ENCODE results near the gene UTRN. TPM values are rescaled to one million over a fixed set of nuclear protein-coding genes. Genes with fewer than 3 reads are reported as not detected.

Gene UTRN
- total and polyA plus RNA-seq, 10 of the 15 experiments (the other 5 are each of a cell fraction or from before 2014, with no cell fraction given): 1.6 to 52.6 (median 25.5) TPM

DNA sequence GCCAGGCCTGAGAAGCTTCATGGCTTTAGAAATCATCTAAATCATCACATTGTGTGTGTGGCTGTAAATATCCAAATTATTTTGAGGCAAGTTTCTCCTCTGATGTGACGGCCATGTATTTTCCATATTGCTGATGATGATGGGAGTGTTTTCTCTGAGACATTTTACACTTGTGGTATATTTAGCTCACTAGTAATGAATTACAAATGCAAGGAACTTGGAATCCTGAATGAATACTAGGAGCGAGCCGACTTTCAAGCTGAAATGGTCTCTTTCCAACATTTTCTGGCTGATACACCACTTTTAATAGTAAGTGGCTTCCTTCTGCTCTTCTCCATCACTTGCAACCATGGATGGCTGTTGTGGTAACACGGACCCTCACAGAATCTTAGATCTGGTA lies 41.3 kb downstream of the UTRN start:
- H3K36me3 ChIP-seq (ENCODE audit: control insufficient read depth in 2 of 2, insufficient read depth in 2 of 2, low read length in 1 of 2): no peaks in the 10 kb centered on the region
- no peak for ATAC-seq
- no peak for TF ChIP-seq ZNF24 (IDR thresholded peaks at IDR 0.05)
- TF ChIP-seq MYC (IDR thresholded peaks at IDR 0.05; ENCODE audit: insufficient read depth, insufficient read length, insufficient replicate concordance, low read length, severe bottlenecking): no peak
- TF ChIP-seq MTA3 (IDR thresholded peaks at IDR 0.05; ENCODE audit: borderline replicate concordance, low read length): no peak
- TF ChIP-seq BMI1 (IDR thresholded peaks at IDR 0.05; ENCODE audit: borderline replicate concordance): no peak
- TF ChIP-seq SREBF1 (IDR thresholded peaks at IDR 0.05; ENCODE audit: low read length): no peak
- TF ChIP-seq MXI1 (IDR thresholded peaks at IDR 0.05; ENCODE audit: low read depth, low read length): no peak
- TF ChIP-seq KLF5 (IDR thresholded peaks at IDR 0.05; ENCODE audit: partially characterized antibody): no peak
- TF ChIP-seq GATAD2B (conservative IDR thresholded peaks at IDR 0.05; ENCODE audit: low read depth): no peak
- WGBS (ENCODE audit: insufficient coverage, insufficient replicate concordance, low lambda C conversion rate, missing lambda C conversion rate): 58% methylated on average over 4 of the region's 4 CpGs
- no peaks in the 10 kb centered on the region for H3K79me2 ChIP-seq (ENCODE audit: control insufficient read depth, insufficient read depth, low read length)
- H3K27me3 ChIP-seq (replicated peaks in 1 of 2; ENCODE audit: control insufficient read depth in 2 of 2, insufficient read depth in 2 of 2, low read length in 1 of 2): no peaks in the 10 kb centered on the region; a peak in 1 of 4 replicates
- intact Hi-C loops (cut with micrococcal nuclease; ENCODE audit: unreplicated experiment): no loop called here
- ChIA-PET SMC1A (ENCODE audit: uncharacterized antibody, unreplicated experiment) (interaction anchor here (1.0 kb wide), 1 partner anchor 133 kb away, joined by 7 read pairs; no protein-coding TSS in a partner anchor), POLR2A (interaction anchor here (0.7 kb wide), 1 partner anchor 9 kb away, joined by 3 read pairs; no protein-coding TSS in a partner anchor), RAD21 (ENCODE audit: unreplicated experiment) (no interaction called here), CTCF (no interaction called here)
- no peak overlapping the region for H3K4me3 ChIP-seq
- in situ Hi-C loops (cut with MboI): no loop called here
- no peak overlapping the region for H3K9ac ChIP-seq (ENCODE audit: control insufficient read depth, insufficient read depth, low read length)
- no peak overlapping the region for H3K4me2 ChIP-seq (ENCODE audit: control insufficient read depth, insufficient read depth)
- no peak for DNase-seq (ENCODE audit: low read depth, low spot score)
- no TSS peak for BruUV-seq (replicated peaks)
- FAIRE-seq: no peak
- no peak overlapping the region for H3K27ac ChIP-seq (ENCODE audit: control insufficient read depth, insufficient read depth)
- no peak overlapping the region for H2AFZ ChIP-seq (ENCODE audit: control insufficient read depth, low read depth, low read length)
- no peaks in the 10 kb centered on the region for H3K4me1 ChIP-seq (ENCODE audit: control insufficient read depth, insufficient read depth, low read length)
- no peaks in the 10 kb centered on the region for H4K20me1 ChIP-seq (ENCODE audit: control insufficient read depth, insufficient read depth)
- no peaks in the 10 kb centered on the region for H3K9me3 ChIP-seq (replicated peaks; ENCODE audit: control insufficient read depth, insufficient read depth, low read length)

DNA sequence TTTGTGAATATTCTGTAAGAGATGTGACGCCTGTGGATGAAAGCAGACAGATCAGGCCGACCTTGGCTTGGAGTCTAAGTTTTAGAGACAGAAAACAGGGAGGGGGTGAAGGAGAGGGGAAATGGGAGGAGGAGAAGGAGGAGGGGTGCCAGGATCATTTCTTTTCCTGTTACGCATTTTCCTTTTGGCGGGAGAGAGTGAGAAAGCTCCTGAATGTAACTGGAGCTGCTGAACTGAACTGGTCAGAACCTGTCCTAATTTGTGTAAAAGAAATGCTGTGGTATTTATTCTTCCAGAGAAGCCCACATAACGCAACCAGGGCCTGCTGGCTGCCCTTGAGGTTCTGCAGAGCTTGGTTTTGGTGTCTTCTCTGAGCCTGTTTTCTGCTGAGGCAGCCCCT lies 41.9 kb downstream of the UTRN start:
- no peak overlapping the region for H3K4me2 ChIP-seq (ENCODE audit: control insufficient read depth, insufficient read depth)
- no peaks in the 10 kb centered on the region for H4K20me1 ChIP-seq (ENCODE audit: control insufficient read depth, insufficient read depth)
- DNase-seq (ENCODE audit: low read depth, low spot score) (no peak), FAIRE-seq (no peak), ATAC-seq (no peak)
- H3K27me3 ChIP-seq (replicated peaks in 1 of 2; ENCODE audit: control insufficient read depth in 2 of 2, insufficient read depth in 2 of 2, low read length in 1 of 2): no peaks in the 10 kb centered on the region; a peak in 1 of 4 replicates
- H3K4me1 ChIP-seq (ENCODE audit: control insufficient read depth, insufficient read depth, low read length): no peaks in the 10 kb centered on the region
- ChIA-PET SMC1A (ENCODE audit: uncharacterized antibody, unreplicated experiment) (interaction anchor here (1.0 to 1.2 kb wide), 2 partner anchors 14 to 133 kb away, joined by 4 to 7 read pairs; no protein-coding TSS in a partner anchor), RAD21 (ENCODE audit: unreplicated experiment) (no interaction called here), CTCF (interaction anchor here (0.8 kb wide), 1 partner anchor 154 kb away, joined by 3 read pairs; no protein-coding TSS in a partner anchor), POLR2A (no interaction called here)
- no peaks in the 10 kb centered on the region for H3K36me3 ChIP-seq (ENCODE audit: control insufficient read depth in 2 of 2, insufficient read depth in 2 of 2, low read length in 1 of 2)
- no peak overlapping the region for H3K4me3 ChIP-seq
- H3K9ac ChIP-seq (ENCODE audit: control insufficient read depth, insufficient read depth, low read length): no peak overlapping the region
- TF ChIP-seq CREB1 (IDR thresholded peaks at IDR 0.05; ENCODE audit: low read depth): no peak
- no TSS peak for BruUV-seq (replicated peaks)
- no peak overlapping the region for H3K27ac ChIP-seq (ENCODE audit: control insufficient read depth, insufficient read depth)
- intact Hi-C loops (cut with micrococcal nuclease; ENCODE audit: unreplicated experiment) (no loop called here), in situ Hi-C loops (cut with MboI) (no loop called here)
- WGBS (ENCODE audit: insufficient coverage, insufficient replicate concordance, low lambda C conversion rate, missing lambda C conversion rate): 70% methylated on average over 5 of the region's 5 CpGs
- H2AFZ ChIP-seq (ENCODE audit: control insufficient read depth, low read depth, low read length): no peak overlapping the region
- no peaks in the 10 kb centered on the region for H3K79me2 ChIP-seq (ENCODE audit: control insufficient read depth, insufficient read depth, low read length)
- no peaks in the 10 kb centered on the region for H3K9me3 ChIP-seq (replicated peaks; ENCODE audit: control insufficient read depth, insufficient read depth, low read length)

Data from GM12878 (cell line).